ENCODE measurements around the gene HSD11B2.

The HSD11B2 gene

GRCh38 chr16:67454852-67455251, 23.9 kb downstream of the HSD11B2 start:
- DNase-seq = no peak

GRCh38 chr16:67456391-67457081, 25.6 kb downstream of the HSD11B2 start:
- no peak for DNase-seq

DNA sequence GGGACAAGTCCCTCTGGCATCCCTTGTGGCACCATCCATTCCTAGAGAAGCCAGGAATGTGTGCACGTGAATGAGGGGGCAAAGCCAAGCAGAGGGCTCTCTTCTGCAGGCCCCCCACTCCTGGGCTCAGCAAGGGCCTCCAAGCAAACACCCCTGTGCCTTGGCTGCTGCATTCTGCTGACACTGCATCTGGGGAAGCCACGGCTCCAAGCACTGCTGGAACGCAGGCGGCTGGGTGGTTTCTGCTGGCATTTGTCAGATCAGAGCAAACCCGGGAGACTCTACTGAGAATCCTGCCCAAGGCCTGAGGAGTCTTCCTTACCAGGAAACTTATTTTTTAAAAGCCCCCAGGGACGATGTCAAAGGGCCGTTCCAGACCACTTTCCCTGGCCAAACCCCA, 26.7 kb downstream of the HSD11B2 start:
- DNase-seq = no peak

GRCh38 chr16:67458121-67458641, 27.3 kb downstream of the HSD11B2 start:
- no peak for DNase-seq

GRCh38 chr16:67459066-67459860, 28.3 kb downstream of the HSD11B2 start:
- no peak for DNase-seq

- no peak for DNase-seq
Observed at GRCh38 chr16:67459861-67460150, 28.9 kb downstream of the HSD11B2 start.

GRCh38 chr16:67460168-67460567, 29.2 kb downstream of the HSD11B2 start:
- DNase-seq = no peak

- no peak for DNase-seq
Observed at GRCh38 chr16:67460961-67461360, 30.0 kb downstream of the HSD11B2 start.

- no peak for DNase-seq
Observed at GRCh38 chr16:67461600-67462278, 30.8 kb downstream of the HSD11B2 start.

- DNase-seq = no peak
Observed at GRCh38 chr16:67462279-67462655, 31.3 kb downstream of the HSD11B2 start.

DNA sequence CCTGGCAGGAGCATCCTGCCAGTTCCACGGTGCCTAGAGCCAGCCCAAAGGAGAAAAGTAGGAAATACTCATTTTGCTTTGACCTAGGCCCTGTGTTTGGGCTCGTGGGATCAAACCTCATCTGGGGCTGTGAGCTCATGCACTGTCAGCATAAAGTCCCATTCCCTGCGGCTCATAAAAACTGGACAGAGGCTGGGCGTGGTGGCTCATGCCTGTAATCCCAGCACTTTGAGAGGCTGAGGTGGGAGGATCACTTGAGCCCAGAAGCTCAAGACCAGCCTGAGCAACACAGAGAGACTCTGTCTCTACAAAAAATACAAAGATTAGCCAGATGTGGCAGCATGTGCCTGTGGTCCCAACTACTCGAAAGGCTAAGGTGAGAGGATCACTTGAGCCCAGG, 32.1 kb downstream of the HSD11B2 start:
- DNase-seq = no peak

DNA sequence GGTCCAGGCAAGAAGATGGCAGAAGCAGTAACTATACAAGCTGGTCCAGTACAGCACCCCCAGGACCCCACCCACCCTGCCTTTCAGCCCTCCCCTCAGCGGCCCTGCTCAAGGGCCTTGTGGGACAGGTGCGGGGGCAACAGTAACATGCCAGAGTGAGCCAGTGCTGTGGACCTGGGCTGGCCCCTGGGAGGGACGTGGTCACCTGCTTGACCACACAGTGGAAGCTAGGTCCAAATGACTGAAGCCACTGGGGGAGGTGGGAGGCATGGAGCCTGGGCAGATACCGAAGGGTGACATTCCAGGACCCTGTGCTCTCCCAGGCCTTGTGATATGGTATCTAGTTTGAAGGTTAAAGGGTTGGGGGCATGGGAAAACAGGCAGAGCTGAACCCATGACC, 32.8 kb downstream of the HSD11B2 start:
- DNase-seq = no peak

- DNase-seq = no peak
Observed at GRCh38 chr16:67464565-67464964, 33.6 kb downstream of the HSD11B2 start.

DNA sequence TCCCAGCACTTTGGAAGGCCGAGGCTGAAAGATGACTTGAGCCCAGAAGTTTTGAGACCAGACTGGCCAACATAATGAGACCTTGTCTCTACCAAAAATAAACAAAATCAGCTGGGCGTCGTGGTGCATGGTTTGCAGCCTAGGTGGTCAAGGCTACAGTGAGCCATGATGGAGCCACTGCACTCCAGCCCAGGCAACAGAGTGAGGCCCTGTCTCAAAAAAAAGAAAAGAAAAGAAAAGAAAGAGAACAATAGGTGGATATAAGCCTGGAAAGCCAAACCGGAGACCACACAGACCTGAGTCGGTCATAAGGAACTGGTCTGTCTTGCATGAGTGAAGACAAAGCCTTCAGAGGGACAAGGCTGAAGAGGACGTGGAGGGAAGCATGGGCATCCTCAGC, 35.7 kb downstream of the HSD11B2 start:
- DNase-seq = no peak

DNA sequence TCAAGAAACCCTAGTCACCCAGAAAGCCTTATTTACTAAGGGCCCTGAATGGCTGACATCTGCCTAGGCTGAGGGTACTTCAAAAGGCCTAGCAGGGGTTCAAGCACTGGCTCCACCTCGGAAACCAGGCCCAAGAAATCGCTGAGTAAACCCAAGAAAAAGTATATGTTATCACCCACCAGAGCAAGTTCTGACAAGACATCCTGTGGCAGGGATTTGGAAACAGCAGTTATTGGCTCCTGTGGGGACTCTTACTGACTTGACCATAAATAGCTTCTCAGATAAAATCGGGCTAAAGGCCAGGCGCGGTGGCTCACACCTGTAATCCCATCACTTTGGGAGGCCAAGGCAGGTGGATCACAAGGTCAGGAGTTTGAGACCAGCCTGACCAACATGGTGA, 37.8 kb downstream of the HSD11B2 start:
- no peak for DNase-seq

- DNase-seq = no peak
Observed at GRCh38 chr16:67470359-67470758, 39.4 kb downstream of the HSD11B2 start.

- no peak for DNase-seq
Observed at GRCh38 chr16:67471758-67472384, 41.0 kb downstream of the HSD11B2 start.

DNA sequence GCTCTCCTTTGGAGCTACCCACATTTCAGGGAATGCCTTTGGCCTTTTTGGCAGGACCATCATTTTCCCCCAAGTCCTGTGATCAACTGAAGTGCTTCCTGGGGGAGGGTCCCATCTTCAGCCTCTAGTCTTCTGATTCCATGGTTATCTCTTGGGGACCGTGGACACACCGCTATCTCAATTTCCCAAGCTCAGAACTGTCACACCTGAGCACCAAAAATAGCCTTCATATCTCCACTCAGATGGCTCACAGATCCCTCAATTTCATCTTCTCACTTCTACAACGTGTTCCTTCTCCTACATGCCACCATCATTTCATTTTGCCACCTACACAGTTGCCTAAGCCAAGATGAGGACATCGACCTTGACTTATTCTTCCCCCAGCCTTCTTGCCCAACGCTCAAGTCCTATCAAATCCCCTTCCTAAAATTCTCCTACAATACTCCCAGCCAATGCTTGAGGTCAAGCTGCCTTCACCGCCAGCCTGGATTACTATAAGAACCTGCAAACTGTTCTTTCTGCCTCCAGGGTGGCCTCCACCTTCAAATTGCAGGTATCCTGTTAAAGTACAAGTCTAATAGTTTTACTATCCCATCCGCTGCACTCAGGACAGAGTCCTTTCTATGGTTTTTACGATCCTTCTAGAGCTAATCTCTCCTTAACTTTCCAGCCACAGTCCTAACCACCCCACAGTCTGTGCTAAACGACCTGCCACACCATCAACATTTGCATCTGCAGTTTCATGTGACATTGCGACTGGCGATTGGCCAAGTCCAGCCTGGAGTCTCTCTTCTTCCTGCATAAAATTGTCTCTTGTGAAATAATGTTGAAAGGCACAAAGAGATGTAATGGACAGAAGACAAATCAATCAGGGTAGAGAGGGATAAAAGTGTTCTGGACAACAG, 43.9 kb downstream of the HSD11B2 start:
- no peak for DNase-seq

GRCh38 chr16:67477960-67478554, 47.1 kb downstream of the HSD11B2 start:
- DNase-seq = no peak

DNA sequence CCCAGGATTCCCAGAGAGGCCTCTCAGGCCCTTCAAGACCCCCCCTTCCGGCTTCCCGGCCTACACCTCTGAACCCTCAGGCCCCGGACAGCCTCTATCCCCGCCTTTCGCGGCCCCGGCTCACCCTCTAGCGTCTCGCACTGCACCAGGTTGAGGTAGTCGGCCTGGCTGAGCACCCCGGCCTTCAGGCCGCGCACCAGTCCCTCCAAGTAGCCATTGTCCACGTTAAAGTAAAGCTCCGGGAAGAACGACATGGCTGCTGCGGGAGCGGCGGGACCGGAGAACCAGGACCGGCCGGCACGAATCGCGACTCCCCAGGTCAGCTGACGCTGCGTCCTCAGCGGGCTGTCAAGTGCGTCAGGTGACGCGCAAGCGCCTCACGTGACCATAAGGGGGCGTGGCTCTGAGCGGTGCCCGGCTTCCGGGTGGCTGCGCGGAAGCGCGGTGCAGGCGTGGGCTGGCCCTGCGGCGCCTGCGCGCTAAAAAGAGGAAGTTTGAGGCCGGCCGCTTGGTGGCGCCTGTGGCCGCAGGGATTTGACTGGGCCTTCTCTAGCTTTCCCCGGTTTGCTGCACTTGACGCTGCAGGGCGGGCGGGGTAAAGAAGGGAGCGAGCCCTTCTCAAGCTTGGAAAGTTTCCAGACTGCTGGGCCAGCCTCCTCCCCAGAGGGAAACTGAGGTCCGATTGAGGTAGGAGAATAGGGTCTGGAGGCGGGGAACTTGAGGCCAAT, 50.1 kb downstream of the HSD11B2 start, which contains the start of gene ATP6V0D1:
ATP6V0D1 (minus strand) TSS at position 325 of the 728 bp plus-strand sequence; CDS start at position 254, 71 bp downstream.
- peak; percentile 98 for DNase-seq

All from GOT3 (cell line).